A172 (cell line): ENCODE data around the gene ZNF366. TPM values are rescaled to one million over a fixed set of nuclear protein-coding genes. Genes with fewer than 3 reads are reported as not detected.

ENCODE experiments used
- DNase-seq: peaks from one replicate; pipeline ENCODE4 v3.0.0-alpha.2; 2015; ENCODE audit warnings: low spot score
- total RNA-seq: library from RNA; depleted of rRNA; stranded (reverse); fragments of >200 nt; shearing (Covaris generic); gene quantifications from 2 replicates; pipeline ENCODE4 v1.2.3, GENCODE V29; 2014

Gene ZNF366
- total RNA-seq, 1 experiment from 2014 or later = not detected

- no peak for DNase-seq
Observed at GRCh38 chr5:72495410-72495809, 11.8 kb downstream of the ZNF366 start.

- DNase-seq = no peak
Observed at GRCh38 chr5:72494623-72495124, 12.5 kb downstream of the ZNF366 start.

- DNase-seq = no peak
Observed at GRCh38 chr5:72489536-72489935, 17.7 kb downstream of the ZNF366 start.

GRCh38 chr5:72488756-72489155 lies 18.5 kb downstream of the ZNF366 start:
- no peak for DNase-seq

- DNase-seq = no peak
Observed at GRCh38 chr5:72487177-72487576, 20.0 kb downstream of the ZNF366 start.

GRCh38 chr5:72486371-72486770 lies 20.8 kb downstream of the ZNF366 start:
- DNase-seq = no peak

- no peak for DNase-seq
Observed at GRCh38 chr5:72485430-72485974, 21.7 kb downstream of the ZNF366 start.

- no peak for DNase-seq
Observed at GRCh38 chr5:72482046-72482445, 25.2 kb downstream of the ZNF366 start.

- no peak for DNase-seq
Observed at GRCh38 chr5:72480841-72481240, 26.4 kb downstream of the ZNF366 start.

GRCh38 chr5:72479921-72480320 lies 27.3 kb downstream of the ZNF366 start:
- DNase-seq = no peak

- peak; percentile 18 for DNase-seq
Observed at GRCh38 chr5:72478684-72479083, 28.5 kb downstream of the ZNF366 start.

GRCh38 chr5:72478276-72478675 lies 28.9 kb downstream of the ZNF366 start:
- DNase-seq = no peak

- DNase-seq = no peak
Observed at GRCh38 chr5:72477644-72478043, 29.6 kb downstream of the ZNF366 start.

GRCh38 chr5:72477176-72477575 lies 30.0 kb downstream of the ZNF366 start:
- no peak for DNase-seq

GRCh38 chr5:72476721-72477120 lies 30.5 kb downstream of the ZNF366 start:
- DNase-seq = no peak

GRCh38 chr5:72476275-72476674 lies 30.9 kb downstream of the ZNF366 start:
- DNase-seq = no peak

- no peak for DNase-seq
Observed at GRCh38 chr5:72474516-72474915, 32.7 kb downstream of the ZNF366 start.

GRCh38 chr5:72474046-72474500 lies 33.1 kb downstream of the ZNF366 start:
- no peak for DNase-seq

- no peak for DNase-seq
Observed at GRCh38 chr5:72472666-72473422, 34.4 kb downstream of the ZNF366 start.

GRCh38 chr5:72472031-72472430 lies 35.2 kb downstream of the ZNF366 start:
- no peak for DNase-seq

- peak; percentile 93 for DNase-seq
Observed at GRCh38 chr5:72470826-72471225, 36.4 kb downstream of the ZNF366 start.

- DNase-seq = no peak
Observed at GRCh38 chr5:72468606-72469005, 38.6 kb downstream of the ZNF366 start.

- peak; percentile 69 for DNase-seq
Observed at GRCh38 chr5:72468024-72468423, 39.2 kb downstream of the ZNF366 start.
